GM12873 (cell line): Measurements from ENCODE around the gene ETV5.

ENCODE experiments used
- CTCF ChIP-seq: IDR thresholded peaks from 2 replicates; pipeline ENCODE4 v1.5.1; 2012; ENCODE audit warnings: low read depth, mild to moderate bottlenecking, moderate library complexity, low read length, control low read depth; ENCODE audit not compliant: insufficient read depth; ENCODE audit errors: missing control alignments

The ETV5 gene

GRCh38 chr3:186042036-186042435 is 66.9 kb downstream of the ETV5 start:
- no peak for TF ChIP-seq CTCF

- TF ChIP-seq CTCF, result no peak
Measured at GRCh38 chr3:186038360-186038759, 70.5 kb downstream of the ETV5 start.

GRCh38 chr3:186035277-186035676 is 73.6 kb downstream of the ETV5 start:
- no peak for TF ChIP-seq CTCF

GRCh38 chr3:186032321-186032720 is 76.6 kb downstream of the ETV5 start:
- no peak for TF ChIP-seq CTCF

- no peak for TF ChIP-seq CTCF
Measured at GRCh38 chr3:186025161-186025560, 83.7 kb downstream of the ETV5 start.

GRCh38 chr3:186024210-186024609 is 84.7 kb downstream of the ETV5 start:
- TF ChIP-seq CTCF, result no peak

- TF ChIP-seq CTCF, result no peak
Measured at GRCh38 chr3:186022931-186023330, 86.0 kb downstream of the ETV5 start.
